Bone marrow (tissue), 2 donors: Measurements from ENCODE around the gene KIAA0513.

Experiments used
- DNase-seq, 2 donors: peaks; one replicate each; lab custom pipeline; 2025; lab: John Stamatoyannopoulos, UW

KIAA0513 gene

DNA sequence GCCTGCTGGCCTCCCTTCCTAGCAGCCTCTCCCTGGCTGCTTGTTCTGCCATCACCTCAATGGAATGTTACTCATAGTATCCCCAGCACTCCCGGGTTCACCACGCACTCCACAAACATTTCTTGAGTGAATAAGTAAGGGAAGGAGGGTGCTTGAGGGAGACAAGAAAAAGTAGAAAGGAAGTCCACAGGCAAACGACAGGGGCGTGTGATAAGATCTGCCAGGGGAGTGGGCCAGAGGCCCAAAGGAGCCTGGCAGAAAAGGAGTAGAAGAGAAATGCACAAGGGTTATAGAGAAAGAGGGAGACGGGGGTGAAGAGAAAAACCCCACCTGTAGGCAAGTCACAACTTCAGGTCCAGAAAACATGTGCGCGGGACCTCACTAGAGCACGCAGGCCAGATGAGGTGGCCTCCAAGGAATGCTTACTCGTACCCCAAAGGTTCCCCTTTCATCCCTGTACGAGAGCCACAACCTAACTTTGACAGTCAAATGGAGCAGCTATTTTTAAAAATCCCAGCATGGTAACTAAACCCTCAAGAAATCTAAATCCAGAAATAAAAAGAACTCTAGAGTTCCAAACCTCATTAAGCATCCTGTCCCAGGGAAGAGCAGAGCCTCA is 22.9 kb upstream of the KIAA0513 start:
- DNase-seq: no peak

DNA sequence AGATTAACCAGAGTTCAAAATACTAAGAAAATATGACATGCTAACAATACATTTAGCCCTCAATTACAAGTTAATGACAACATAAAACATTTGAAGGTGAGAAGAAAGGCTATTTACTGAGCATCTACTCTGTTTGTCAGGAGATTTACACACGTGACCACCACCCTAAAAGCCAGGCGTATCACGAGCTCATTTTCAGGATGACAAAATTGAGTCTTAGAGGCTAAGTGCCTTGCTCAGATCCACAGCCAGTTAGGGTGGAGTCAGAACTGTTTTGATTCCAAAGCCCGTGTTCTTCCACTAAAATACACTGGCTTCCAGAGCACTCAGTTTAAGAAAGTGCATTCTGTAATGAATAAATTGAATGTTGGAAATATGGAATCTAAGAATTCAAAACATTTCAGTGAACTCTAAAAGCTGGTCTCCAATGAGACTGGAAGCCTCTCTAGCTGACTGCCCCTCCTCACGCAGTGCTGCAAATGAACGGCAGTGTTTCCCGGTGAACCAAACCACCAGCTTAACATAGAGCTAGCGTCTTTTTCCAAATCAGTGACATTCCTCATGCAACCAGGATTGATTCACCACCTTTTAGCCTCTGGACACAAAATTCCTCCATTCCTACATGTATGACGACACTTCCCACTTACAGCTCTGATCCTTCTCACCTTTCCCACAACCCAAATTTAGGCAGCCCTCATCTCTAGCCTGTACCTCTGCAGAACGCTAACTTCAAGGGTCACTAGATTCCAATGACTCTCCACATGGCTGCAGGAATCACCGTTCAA is 22.1 kb upstream of the KIAA0513 start:
- DNase-seq: no peak

DNA sequence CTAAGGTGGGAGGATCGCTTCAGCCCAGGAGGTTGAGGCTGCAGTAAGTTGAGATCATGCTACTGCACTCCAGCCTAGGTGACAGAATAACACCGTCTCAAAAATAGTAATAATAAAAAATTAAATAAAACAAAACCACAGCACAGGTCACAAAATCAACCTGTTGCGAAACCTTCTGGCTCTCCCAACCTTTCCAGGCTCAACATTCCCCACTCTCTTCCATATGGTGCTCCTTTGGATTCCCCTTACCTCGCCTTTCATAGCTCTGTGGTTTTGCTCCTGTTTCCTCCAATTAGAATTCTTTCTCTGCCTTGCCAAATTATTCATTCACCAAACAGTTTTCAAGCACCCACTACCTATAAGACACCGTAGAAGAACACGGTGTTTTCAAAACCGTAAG is 21.0 kb upstream of the KIAA0513 start:
- no peak for DNase-seq

DNA sequence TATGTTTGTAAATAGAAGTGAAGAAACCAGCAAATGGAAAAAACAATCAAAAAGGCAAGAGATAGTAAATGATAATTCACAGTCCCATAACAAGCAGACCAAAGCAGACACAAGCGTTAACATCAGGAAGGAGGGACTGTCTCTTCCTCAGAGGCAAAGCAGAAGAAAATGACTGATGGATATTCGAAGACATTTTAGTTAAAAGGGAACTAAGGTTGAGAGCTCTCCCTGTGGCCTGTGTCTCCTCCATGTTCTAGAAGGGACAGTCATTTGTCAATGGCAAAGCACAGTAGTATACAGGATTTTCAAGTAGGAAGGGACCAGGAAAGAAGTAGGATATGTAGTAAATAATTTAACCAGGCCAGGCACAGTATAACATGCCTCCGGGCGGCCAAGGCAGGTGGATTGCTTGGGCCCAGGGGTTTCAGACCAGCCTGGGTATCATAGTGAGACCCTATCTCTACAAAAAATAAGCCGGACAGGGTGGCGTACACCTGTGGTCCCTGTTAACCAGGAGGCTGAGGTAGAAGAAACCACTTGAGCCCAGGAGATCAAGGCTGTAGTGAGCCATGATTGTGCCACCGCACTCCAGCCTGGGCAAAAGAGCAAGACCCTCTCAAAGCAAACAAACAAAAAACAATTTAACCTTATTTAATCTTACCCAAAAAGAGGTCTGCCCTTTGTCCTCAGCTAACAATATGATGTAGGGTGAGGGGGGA is 19.9 kb upstream of the KIAA0513 start:
- no peak for DNase-seq

DNA sequence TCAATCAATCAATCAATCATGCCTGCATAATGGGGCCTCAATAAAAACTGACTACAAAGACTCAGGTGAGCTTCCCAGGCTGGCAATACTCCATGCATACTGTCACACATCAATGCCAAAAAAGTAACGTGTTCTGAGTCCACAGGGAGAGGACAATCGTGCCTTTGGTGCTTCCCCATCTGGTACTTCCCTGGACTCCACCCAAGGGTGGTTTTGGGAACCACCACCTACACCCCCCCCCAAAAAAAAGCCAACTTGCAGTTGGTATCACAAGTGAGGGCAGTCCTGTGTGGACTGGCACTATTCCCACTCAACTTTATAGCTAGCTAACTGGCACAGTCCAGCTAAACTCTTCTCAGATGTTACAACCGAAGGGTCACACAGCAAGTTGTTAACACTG is 19.3 kb upstream of the KIAA0513 start:
- DNase-seq: no peak

DNA sequence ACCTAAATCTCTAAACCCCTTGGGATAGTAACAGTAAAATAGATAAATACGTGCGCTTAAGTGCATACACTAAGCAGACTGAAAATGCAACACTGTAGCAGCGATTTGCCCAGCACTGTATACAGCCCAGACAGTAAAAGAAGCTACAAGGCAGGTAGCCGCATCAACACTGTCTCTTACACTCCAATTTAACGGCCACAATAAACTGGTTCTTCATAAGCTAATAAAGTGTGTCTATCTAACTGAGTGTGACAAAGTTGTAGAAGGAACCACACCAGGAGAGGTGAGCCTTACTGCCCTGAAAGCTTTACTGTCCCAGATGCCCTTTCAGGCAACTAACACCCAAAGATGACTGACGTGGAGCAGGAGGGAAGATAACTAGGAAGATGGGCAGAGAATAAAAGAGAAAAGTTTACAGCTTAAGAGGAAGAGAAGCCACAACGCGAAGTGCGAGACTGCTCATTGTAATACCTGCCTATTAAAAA is 17.1 kb upstream of the KIAA0513 start:
- no peak for DNase-seq

DNA sequence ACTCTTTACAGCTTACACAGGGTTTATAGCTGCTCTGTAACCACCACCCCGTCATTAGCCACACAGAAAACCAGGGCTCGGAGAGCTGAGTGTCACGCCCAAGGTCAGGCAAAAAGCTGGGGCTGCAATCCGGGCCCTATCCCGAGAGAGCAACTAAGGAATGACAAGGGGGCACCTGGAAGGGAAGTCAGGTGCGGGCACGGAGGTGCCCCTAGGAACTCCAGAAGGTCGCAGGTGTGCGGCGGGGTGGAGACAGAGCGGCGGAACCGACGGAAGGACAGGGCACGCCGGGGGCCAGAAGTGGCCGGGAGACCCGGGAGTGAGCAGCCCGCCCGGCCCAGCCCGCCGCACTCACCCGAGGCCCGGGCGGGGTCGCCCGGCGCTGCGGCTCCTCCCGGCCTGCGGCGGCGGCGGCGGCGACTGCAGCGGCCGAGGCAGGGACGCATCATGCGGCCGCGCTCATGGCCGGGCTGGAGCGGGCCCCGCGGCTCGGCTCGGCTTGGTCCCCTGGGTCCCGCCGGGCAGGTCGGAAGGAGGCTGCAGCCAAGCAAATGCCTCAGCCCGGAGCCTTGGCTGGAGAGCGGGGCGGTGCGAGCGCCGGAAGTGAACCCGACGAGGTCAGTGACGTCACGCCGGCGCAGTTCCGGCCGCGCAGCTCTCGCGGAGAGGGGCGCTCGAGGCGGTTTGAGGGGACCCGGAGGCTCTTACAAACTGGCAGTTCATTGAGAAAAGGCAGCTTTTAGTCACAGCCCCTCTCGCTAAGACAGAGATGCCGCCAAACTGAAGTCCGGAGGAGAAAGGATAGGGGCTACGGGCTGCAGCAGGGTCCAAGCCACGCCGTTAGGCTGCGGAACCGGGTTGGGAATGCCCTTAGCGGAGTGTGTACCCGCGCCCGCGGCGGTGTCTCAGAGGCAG is 16.4 kb upstream of the KIAA0513 start, which contains the start of gene ZDHHC7:
ZDHHC7 (minus strand) TSS at position 605 of the 915 bp plus-strand sequence. CDS start 20,917 bp downstream, outside the sequence.
- DNase-seq: peak; percentile 62 to 77

DNA sequence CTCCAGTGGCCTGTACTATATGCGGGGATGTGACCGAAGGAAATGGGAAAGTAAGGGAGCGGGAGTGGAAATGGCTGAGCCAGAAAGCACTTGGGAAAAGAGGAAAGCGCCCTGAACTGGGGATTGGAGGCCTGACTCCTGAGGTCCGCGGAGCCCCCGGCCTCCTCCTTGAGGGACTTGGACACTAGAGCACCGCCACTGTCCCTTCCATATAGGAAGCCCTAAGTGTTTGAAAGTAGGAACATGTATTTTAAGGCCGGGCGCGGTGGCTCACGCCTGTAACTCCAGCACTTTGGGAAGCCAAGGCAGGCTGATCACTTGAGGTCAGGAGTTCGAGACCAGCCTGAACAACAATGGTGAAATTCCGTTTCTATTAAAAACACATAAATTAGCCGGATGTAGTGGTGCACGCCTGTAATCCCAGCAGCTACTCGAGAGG is 15.7 kb upstream of the KIAA0513 start:
- no peak for DNase-seq

DNA sequence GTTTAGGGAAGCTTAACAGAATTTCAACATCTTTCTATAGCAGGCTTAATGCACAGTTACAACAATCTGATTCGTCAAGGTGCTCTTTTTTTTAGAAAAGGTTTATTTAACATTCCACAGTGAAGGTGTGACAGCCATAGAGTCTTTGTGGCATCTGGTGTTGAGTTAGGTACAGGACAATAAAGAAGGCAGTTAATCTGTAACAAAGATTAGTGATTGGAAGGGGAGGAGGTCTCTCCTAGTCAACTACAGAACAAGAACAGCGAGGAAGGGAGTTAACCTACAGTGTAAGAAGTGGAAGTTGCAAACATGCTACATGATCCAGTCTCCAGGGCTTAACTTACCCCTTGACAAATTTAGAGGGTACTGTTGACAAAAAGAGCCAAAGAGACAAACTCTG is 13.3 kb upstream of the KIAA0513 start:
- DNase-seq: no peak

DNA sequence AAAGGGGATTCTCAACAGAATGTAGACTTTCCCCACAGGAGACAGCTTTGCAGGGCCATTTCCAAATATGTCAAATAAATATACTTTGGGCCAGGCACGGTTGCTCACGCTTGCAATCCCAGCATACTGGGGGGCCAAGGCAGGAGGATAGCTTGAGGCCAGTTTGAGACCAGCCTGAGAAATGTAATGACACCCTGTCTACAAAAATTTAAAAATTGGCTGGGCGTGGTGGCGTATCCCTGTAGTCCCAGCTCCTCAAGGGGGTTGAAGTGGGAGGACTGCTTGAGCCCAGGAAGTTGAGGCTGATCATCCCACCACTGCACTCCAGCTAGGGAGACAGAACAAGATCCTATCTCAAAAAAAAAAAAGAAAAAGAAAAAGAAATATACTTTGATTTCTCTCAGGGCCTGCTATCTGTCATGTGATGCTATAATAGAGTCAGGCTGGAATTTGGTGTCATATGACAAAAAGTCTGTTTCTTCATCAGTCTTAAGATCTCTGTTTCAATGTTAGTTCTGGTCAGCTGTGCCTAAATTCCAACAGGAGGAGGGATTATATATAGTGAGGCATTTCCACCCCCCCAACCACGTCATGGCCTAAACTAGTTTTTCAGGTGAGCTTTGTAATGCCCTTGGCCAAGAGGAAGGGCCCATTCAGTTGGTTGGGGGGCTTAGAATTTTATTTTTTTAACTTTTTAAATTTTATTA is 12.0 kb upstream of the KIAA0513 start:
- DNase-seq: no peak

DNA sequence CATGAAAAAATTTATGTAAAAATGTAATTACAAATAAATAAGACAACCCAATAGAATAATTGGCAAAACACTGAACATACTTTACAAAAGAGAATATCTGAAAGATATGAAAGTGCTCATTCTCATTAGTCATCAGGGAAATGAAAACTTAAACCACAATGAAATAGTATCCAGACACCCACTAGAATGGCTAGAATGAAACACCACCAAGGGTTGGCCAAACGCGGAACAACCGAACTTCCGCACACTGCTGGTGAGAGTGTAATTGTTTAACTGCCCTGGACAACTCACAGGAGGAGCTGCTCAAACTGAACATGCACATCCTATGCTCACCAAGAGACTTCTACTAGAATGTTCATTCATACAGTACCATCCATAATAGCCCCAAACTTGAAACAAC is 10.4 kb upstream of the KIAA0513 start:
- DNase-seq: peak; percentile 16 to 90

DNA sequence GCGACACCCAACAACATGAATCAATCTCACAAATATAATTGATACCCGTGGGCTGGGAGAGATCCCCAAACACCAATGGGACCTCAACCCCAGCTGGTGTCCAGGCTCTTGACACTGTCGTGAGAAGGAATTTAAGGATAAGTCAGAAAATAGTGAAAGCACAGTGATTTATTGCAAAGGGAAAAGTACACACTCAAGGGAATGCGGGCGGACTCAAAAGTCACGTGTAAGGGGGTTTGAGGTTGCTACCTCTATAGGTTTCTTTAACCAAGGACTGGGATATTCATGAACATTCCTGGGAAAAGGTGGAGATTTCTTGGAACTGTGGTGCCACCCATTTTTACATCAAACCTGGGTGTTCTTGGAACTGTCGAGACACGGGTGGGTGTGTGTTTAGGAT is 10.0 kb upstream of the KIAA0513 start:
- DNase-seq: no peak

DNA sequence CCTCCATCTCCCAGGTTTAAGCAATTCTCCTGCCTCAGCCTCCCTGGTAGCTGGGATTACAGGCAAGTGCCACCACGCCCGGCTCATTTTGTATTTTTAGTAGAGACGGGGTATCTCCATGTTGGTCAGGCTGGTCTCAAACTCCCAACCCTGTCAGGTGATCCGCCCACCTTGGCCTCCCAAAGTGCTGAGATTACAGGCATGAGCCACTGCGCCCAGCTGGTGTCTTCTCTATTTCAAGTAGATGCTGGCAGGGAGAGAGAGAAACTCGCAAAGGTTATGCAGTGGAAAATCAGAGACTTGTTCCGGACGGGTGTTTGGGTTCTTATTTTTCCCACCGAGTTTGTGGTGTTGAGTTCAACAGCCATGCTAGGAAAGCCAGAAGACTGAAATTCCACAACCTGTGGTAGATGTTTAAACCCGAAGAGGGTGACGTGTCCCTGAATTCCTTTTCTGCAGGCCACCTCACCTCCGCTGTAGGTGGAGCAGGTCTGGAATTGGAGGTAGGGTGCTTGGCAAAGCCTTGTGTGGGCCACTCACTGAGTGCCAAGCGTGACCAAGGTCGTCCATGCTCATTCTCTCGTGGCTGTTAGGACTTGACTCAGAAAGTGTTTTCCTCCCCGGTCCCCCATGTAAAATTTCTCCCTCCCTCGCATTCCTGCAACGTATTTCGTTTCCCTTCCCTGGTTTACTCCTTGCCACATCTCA is 8.9 kb upstream of the KIAA0513 start:
- no peak for DNase-seq

DNA sequence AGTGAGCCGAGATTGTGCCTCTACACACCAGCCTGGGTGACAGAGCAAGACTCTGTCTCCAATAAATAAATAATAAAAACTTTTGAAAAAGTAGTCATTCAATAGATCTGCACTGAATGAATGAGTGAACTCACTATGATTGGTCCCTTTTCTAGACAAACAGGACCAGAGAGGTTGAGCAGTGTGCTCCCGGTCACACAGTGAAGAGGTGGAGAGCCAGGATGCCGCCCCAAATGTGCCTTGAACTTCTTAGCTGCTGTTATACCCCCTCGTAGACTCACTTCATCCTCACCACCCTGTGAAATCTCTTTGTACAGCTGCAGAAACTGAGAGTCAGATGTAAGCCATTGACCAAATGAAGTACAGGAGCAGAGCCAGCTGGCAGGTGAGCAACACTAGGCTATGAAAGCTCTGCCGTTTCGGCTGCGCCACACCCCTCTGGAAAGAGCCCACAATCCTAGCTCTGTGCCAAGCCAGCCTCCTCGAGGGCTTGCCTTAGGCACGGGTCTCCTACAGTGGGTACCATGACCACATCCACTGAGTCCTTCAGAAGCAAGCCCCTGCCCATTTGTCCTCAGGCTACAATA is 7.8 kb upstream of the KIAA0513 start:
- no peak for DNase-seq

DNA sequence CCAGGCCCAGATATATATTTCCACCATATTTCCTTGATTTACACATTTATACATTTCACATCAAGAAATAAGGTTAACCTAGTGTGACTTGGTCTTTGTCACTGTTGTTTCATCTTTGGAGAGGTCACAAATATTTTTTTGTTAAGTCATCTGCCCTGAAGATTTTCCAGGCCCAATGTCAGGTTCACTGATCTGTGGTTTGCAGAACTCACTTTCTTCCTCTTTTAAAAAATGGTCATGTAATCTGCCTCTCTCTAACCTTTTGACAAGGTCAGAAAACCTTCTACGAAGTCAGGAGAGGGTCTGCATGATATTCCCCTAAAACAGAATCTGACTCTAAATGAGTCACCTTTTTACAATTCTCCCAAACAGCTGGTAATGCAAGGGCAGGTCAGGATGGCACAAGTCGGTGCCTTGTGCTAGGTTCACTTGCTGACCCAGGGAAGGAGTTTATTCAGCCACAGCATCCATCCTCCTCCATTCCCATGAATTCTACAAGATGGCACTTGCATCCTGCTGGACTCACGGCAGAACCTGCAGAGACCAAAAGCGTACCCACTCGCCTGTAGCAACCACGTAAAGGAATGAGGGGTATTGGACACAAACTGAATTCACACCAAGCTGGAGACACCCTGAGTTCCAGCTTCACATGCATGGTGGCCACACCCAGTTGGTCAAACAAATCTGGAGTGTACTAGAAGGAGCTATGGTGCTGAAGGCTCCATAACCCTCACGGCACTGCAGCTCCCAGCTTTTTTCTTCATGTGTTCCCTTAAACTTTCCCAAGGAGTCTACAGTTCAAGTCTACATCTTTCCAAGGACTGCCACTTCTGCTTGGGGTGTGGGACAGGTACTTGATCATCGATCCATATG is 1.6 kb upstream of the KIAA0513 start:
- DNase-seq: peak in 1 of 2 donors; percentile 67

DNA sequence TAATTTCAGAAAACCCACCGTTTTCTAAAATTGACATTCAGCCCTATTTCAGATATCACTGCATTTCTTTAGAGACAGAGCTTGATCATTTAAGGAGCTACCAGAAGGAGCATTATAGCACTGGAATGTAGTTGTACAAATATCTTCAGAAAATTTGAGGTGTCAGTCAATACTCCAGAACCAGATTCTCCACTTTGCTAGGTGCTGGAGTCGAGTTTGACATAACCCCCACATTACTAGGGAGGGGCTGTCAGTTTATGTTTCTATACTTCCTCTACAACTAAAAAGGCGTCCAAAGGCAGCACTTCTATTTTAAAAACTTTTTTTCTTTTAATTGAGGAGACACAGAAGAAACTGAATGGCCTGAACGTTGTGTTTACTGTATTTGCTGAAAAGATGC is 892 bp upstream of the KIAA0513 start:
- DNase-seq: no peak

DNA sequence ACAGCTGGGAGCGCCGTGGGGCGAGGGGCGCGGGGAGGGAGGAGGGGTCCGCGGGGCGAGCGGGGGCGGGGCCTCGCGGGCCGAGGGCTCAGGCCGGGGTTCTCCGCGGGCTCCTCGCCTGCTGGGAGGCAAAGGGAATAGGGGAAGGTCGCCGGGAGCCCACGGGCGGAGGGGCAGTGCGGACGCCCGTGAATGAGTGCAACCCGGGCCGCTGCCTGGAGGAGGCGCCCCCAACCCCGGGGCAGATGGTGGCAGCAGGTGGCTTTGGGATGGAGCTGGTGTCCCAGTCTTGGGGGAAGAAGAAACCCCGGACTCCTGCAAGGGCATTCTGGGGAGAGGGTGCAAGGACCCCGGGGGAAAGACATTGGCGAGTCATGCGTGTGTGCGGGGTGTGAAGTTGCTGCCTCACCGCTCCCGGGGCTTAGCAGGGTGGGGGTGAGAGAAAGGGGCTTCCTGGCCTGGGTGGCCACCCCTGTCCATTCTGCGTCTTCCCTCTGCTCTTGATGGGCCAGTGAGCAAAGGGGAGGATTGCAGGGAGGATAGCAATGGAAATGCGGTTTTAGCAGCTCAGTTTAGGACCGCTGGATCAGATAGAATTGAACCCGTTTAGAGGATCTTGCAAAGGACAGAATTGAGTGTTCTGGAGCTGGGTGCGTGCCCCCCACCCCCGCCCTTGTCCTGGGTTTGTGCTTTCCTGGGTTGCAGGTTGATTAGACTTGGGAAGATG is 526 bp downstream of the KIAA0513 start:
- DNase-seq: no peak

DNA sequence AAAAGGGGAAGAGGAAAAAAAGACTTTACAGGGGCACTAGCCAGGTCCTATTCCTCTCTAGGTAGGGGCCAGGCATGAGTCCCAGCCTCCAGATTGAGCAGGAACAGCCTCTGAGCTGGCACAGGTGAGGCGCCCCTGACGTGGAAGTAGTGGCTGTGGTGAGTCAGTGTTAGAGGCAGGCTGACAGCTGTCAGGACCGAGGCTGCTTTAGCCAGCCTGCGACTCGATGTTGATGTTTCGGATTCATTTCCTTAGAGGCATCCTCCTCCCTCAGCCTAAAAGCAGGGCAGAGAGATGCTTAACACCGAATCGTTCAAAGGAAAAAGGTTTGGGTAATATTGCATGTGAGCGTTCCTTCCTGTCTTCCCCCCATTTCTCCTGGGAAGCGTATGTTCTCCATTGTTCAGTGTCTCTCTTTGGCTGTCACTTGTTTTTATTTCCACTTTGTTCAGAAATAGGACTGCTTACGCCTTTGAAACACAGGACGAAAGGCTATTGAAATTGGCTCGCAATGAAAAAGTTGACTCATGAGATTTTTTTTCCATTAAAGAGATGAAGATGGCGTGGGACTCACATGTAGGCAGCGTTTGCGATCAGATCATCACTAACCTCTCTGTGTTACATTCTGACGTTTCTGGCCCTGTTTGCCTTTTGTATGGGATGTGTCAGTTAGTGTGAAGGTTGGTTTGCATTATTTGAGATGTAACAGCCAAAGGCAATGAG is 1.3 kb downstream of the KIAA0513 start:
- no peak for DNase-seq
